CD4-positive, alpha-beta T cell (primary cell): ENCODE results near the gene ZNF385D. TPM values are rescaled to one million over a fixed set of nuclear protein-coding genes. Genes with fewer than 3 reads are reported as not detected.

Source experiments
- ATAC-seq: fragments of 200-7000 bp; cut with Tn5 transposase; one replicate; pipeline ENCODE4 v1.10.0; 2022; ENCODE audit warnings: mild to moderate bottlenecking; ENCODE audit not compliant: poor library complexity
- CTCF ChIA-PET: fragments of 350-600 bp; sonication (Branson Sonifier 250); formaldehyde crosslinking; loops from one replicate; lab custom pipeline; 2021; ENCODE audit warnings: antibody characterized with exemption, inconsistent platforms; lab: Charles Lee
- POLR2A ChIA-PET: fragments of 350-600 bp; sonication (Branson Sonifier 250); formaldehyde crosslinking; loops from one replicate; lab custom pipeline; 2021; ENCODE audit warnings: antibody characterized with exemption, inconsistent platforms; lab: Charles Lee
- DNase-seq, 14 experiments: peaks; one replicate each; pipeline ENCODE4 v3.0.0-alpha.2; 2013 to 2020; ENCODE audit warnings: mixed read lengths in 2 of 14
- H3K27ac ChIP-seq, 2 donors: one replicate each; pipeline versions ENCODE4 v1.5.1 to v1.7.0; 2013; ENCODE audit warnings: low read length in 2 of 2, low read depth in 1 of 2, mild to moderate bottlenecking in 1 of 2
- H3K27me3 ChIP-seq, 2 experiments: 1 replicate in 1 of 2; 2 replicates in 1 of 2; pipeline versions ENCODE4 v1.6.1 to v1.7.0; 2013; ENCODE audit warnings: low read length in 2 of 2, control low read depth in 1 of 2, mild to moderate bottlenecking in 1 of 2, moderate library complexity in 1 of 2; ENCODE audit not compliant: insufficient read depth in 2 of 2, control insufficient read depth in 1 of 2
- H3K36me3 ChIP-seq: one replicate; pipeline ENCODE4 v1.6.1; 2013; ENCODE audit warnings: low read length, control low read depth; ENCODE audit not compliant: insufficient read depth
- H3K4me1 ChIP-seq: one replicate; pipeline ENCODE4 v1.6.1; 2013; ENCODE audit warnings: low read length, control low read depth; ENCODE audit not compliant: insufficient read depth
- H3K4me3 ChIP-seq: one replicate; pipeline ENCODE4 v1.5.1; 2013; ENCODE audit warnings: mild to moderate bottlenecking, low read length, moderate library complexity
- H3K9me3 ChIP-seq, 2 experiments: 1 replicate in 1 of 2; 2 replicates in 1 of 2; pipeline versions ENCODE4 v1.6.1 to v1.7.0; 2013; ENCODE audit warnings: low read length in 2 of 2, mild to moderate bottlenecking in 2 of 2, control low read depth in 1 of 2, moderate library complexity in 1 of 2; ENCODE audit not compliant: control insufficient read depth in 1 of 2, insufficient read depth in 1 of 2
- H3K27ac Mint-ChIP-seq: one replicate; pipeline ENCODE4 v1.8.0; 2020; ENCODE audit warnings: mixed read lengths
- H3K27me3 Mint-ChIP-seq: one replicate; pipeline ENCODE4 v1.8.0; 2021; ENCODE audit warnings: mixed read lengths
- H3K36me3 Mint-ChIP-seq: one replicate; pipeline ENCODE4 v1.8.0; 2021; ENCODE audit warnings: low read depth, mixed read lengths
- H3K4me1 Mint-ChIP-seq: one replicate; pipeline ENCODE4 v1.8.0; 2021; ENCODE audit warnings: low read depth, mixed read lengths
- H3K4me3 Mint-ChIP-seq: one replicate; pipeline ENCODE4 v1.8.0; 2020; ENCODE audit warnings: mild to moderate bottlenecking, mixed read lengths
- H3K9me3 Mint-ChIP-seq: one replicate; pipeline ENCODE4 v1.8.0; 2020; ENCODE audit warnings: mixed read lengths
- intact Hi-C, 2 experiments: fragments of 100-400 bp; cut with DNase I in 1 of 2; cut with micrococcal nuclease in 1 of 2; formaldehyde crosslinking; loops; one replicate each; pipeline versions ENCODE4 v1.15.1 to v1.9.0; 2023 to 2025; cut with DNase I, micrococcal nuclease
- total RNA-seq, 174 experiments: library from RNA in 2 of 174; stranded (reverse) in 2 of 174; gene quantifications; one replicate each; pipeline ENCODE4 v1.2.3 and lab custom pipeline; 2021 to 2026
- TF ChIP-seq, protein P1 (sequence below): fragments of 200-600 bp; IDR thresholded peaks from one replicate; pipeline ENCODE4 v1.8.0; 2022; ENCODE audit warnings: antibody characterized with exemption, mild to moderate bottlenecking

ZNF385D gene
- total RNA-seq, 2 experiments from 2014 or later, result not detected

DNA sequence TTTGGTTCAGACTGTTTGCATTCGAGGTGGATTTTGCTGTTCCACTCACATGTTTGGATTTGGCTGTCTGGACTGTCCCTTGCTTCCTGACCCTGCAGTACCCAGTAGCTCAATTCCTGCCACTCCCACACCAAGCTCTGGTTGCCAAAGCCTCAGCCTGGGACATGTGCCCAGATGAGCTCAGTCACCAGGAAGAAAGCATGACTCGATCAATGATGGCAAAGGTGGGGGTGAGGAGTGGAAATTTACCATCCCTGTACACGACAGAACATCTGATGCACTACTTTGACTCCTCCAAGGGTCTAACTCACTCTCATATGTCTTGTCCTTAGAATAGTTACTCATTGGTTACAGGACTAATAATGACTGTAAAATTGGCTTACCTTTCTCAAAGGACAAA lies 45.2 kb downstream of the ZNF385D start:
- no peaks in the 10 kb centered on the region for H3K36me3 ChIP-seq
- no peak overlapping the region for H3K4me3 Mint-ChIP-seq
- no peak overlapping the region for H3K27ac ChIP-seq
- H3K4me1 ChIP-seq, result no peaks in the 10 kb centered on the region
- peaks cover 0 to 4% of the 10 kb centered on the region in 2 experiments for H3K9me3 ChIP-seq
- ChIA-PET CTCF (no interaction called here), POLR2A (no interaction called here)
- H3K36me3 Mint-ChIP-seq, result no peaks in the 10 kb centered on the region
- DNase-seq (no peak), ATAC-seq (no peak)
- H3K9me3 Mint-ChIP-seq, result peaks cover 8% of the 10 kb centered on the region
- no peak overlapping the region for H3K4me3 ChIP-seq
- no peaks in the 10 kb centered on the region for H3K4me1 Mint-ChIP-seq
- intact Hi-C loops, result no loop called here
- H3K27me3 ChIP-seq, result no peaks in the 10 kb centered on the region
- TF ChIP-seq, protein P1, sequence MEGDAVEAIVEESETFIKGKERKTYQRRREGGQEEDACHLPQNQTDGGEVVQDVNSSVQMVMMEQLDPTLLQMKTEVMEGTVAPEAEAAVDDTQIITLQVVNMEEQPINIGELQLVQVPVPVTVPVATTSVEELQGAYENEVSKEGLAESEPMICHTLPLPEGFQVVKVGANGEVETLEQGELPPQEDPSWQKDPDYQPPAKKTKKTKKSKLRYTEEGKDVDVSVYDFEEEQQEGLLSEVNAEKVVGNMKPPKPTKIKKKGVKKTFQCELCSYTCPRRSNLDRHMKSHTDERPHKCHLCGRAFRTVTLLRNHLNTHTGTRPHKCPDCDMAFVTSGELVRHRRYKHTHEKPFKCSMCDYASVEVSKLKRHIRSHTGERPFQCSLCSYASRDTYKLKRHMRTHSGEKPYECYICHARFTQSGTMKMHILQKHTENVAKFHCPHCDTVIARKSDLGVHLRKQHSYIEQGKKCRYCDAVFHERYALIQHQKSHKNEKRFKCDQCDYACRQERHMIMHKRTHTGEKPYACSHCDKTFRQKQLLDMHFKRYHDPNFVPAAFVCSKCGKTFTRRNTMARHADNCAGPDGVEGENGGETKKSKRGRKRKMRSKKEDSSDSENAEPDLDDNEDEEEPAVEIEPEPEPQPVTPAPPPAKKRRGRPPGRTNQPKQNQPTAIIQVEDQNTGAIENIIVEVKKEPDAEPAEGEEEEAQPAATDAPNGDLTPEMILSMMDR, result no peak
- H3K27me3 Mint-ChIP-seq, result no peaks in the 10 kb centered on the region
- H3K27ac Mint-ChIP-seq, result no peak overlapping the region

DNA sequence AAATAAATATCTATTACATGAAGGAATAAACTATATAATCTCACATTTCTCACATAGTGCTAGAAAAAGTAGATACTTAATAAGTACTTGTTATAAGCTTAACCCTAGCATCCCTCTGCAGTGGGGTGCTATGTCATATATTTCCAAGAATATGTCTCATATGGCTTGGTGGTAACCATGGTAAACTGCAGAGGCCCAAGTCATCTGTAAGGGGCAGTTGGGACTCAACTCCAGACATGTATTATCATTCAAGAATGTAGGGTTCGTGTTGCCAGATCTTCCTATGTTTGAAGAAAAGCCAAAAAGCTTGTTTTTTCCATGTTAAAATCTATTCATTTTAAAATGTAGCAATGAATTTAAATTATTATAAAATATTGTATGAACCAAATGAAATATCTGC lies 46.2 kb downstream of the ZNF385D start:
- Histone ChIP-seq H3K9me3 (peaks cover 0 to 4% of the 10 kb centered on the region in 2 experiments), H3K4me1 (no peaks in the 10 kb centered on the region), H3K36me3 (no peaks in the 10 kb centered on the region), H3K27me3 (no peaks in the 10 kb centered on the region), H3K4me3 (no peak overlapping the region), H3K27ac (no peak overlapping the region)
- Mint-ChIP-seq H3K27ac (no peak overlapping the region), H3K36me3 (no peaks in the 10 kb centered on the region), H3K9me3 (peaks cover 6% of the 10 kb centered on the region), H3K27me3 (no peaks in the 10 kb centered on the region), H3K4me3 (no peak overlapping the region), H3K4me1 (no peaks in the 10 kb centered on the region)
- ChIA-PET POLR2A (no interaction called here), CTCF (no interaction called here)
- intact Hi-C loops, result no loop called here
- TF ChIP-seq, protein P1, result no peak
- DNase-seq (no peak), ATAC-seq (no peak)

DNA sequence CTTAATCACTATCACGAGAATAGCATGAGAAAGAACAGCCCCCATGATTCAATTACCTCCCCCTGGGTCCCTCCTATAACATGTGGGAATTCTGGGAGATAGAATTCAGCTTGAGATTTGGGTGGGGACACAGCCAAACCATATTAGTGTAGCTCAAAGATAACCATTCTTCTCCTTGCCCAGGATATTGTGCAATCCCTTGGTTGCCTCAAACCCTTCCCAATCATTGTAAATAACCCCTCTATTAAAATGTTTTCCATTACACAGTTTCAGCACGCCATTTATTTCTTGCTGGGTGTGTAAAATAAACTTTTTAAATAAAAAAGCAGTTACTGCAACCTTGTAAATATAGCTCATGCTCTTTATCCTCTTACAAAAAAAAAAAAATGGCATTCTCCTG lies 47.7 kb downstream of the ZNF385D start:
- Histone ChIP-seq H3K9me3 (peaks cover 0 to 4% of the 10 kb centered on the region in 2 experiments), H3K27me3 (no peaks in the 10 kb centered on the region), H3K4me1 (no peaks in the 10 kb centered on the region), H3K27ac (no peak overlapping the region), H3K4me3 (no peak overlapping the region), H3K36me3 (no peaks in the 10 kb centered on the region)
- peaks cover 6% of the 10 kb centered on the region for H3K9me3 Mint-ChIP-seq
- TF ChIP-seq, protein P1, result no peak
- no peak overlapping the region for H3K27ac Mint-ChIP-seq
- no peak overlapping the region for H3K4me3 Mint-ChIP-seq
- intact Hi-C loops, result no loop called here
- no peaks in the 10 kb centered on the region for H3K36me3 Mint-ChIP-seq
- no peaks in the 10 kb centered on the region for H3K4me1 Mint-ChIP-seq
- no peaks in the 10 kb centered on the region for H3K27me3 Mint-ChIP-seq
- CTCF ChIA-PET, result no interaction called here
- ATAC-seq (no peak), DNase-seq (no peak)
- POLR2A ChIA-PET, result no interaction called here
